Effector memory CD8-positive, alpha-beta T cell (primary cell): ENCODE data around the gene SPOCK2.

ENCODE experiments used
- ATAC-seq: fragments of 150-1000 bp; cut with Tn5 transposase; replicated peaks from 2 replicates; pipeline ENCODE4 v1.10.0; 2021; ENCODE audit warnings: mild to moderate bottlenecking, moderate library complexity
- DNase-seq, 3 experiments: peaks; one replicate each; pipeline ENCODE4 v3.0.0; 2021
- H3K27ac Mint-ChIP-seq, 2 donors: one replicate each; pipeline ENCODE4 v1.8.0; 2022; ENCODE audit warnings: mild to moderate bottlenecking in 2 of 2, mixed read lengths in 2 of 2, moderate library complexity in 2 of 2
- H3K27me3 Mint-ChIP-seq, 2 donors: one replicate each; pipeline ENCODE4 v1.8.0; 2022; ENCODE audit warnings: mixed read lengths in 2 of 2
- H3K36me3 Mint-ChIP-seq: one replicate; pipeline ENCODE4 v1.8.0; 2022; ENCODE audit warnings: mild to moderate bottlenecking, moderate library complexity, mixed read lengths; ENCODE audit not compliant: insufficient read depth
- H3K4me1 Mint-ChIP-seq, 2 donors: one replicate each; pipeline ENCODE4 v1.8.0; 2022; ENCODE audit warnings: low read depth in 2 of 2, mixed read lengths in 2 of 2
- H3K4me3 Mint-ChIP-seq, 2 donors: one replicate each; pipeline ENCODE4 v1.8.0; 2022; ENCODE audit warnings: mild to moderate bottlenecking in 2 of 2, mixed read lengths in 2 of 2, moderate library complexity in 2 of 2
- H3K9me3 Mint-ChIP-seq, 2 donors: one replicate each; pipeline ENCODE4 v1.8.0; 2022; ENCODE audit warnings: mixed read lengths in 2 of 2

The SPOCK2 gene

DNA sequence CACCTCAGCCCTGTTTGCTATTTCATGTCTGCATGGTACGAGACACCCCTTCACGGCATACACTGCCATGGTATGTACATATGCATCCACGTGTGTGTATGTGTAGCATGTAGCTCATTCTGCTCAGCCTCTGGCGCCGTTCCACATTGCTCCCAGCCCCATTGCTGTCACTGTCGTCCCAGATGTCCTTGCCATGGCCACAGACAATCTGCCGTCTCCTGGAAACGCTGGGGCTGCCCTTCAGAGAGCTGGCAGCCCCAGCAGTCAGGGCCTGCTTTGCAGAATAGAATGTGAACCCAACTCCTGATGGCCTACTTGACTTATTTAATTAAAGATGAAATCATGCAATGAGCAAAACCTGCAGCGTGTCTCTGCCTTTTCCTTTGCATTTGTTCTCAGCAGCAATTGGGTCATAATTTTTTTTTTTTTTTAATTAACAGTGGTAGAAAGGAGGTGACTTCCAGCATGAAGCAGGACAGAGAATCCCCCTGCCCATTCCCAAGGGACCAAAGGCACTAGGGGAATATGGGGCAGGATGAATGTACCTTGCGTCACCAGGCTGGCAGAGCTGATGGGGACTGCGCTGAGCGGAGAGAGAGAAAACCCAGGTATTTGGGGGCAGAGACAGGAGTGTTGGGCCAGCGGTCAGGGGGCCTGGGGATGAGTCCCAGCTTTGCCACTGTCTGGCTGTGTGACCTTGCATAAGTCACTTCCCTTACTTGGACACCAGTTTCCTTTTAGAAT is 75.0 kb downstream of the SPOCK2 start:
- DNase-seq = no peak
- H3K27ac Mint-ChIP-seq = no peak overlapping the region
- H3K27me3 Mint-ChIP-seq = peaks cover 5 to 37% of the 10 kb centered on the region in 2 donors
- peaks cover 0 to 2% of the 10 kb centered on the region in 2 donors for H3K4me1 Mint-ChIP-seq
- H3K9me3 Mint-ChIP-seq = no peaks in the 10 kb centered on the region
- H3K36me3 Mint-ChIP-seq = no peaks in the 10 kb centered on the region
- no peak overlapping the region for H3K4me3 Mint-ChIP-seq
- no peak for ATAC-seq

GRCh38 chr10:72012796-72013195 is 75.6 kb downstream of the SPOCK2 start:
- ATAC-seq (no peak), DNase-seq (no peak)

GRCh38 chr10:72011976-72012512 is 76.3 kb downstream of the SPOCK2 start:
- H3K27ac Mint-ChIP-seq = no peak overlapping the region
- ATAC-seq = no peak
- H3K27me3 Mint-ChIP-seq = peaks cover 0 to 26% of the 10 kb centered on the region in 2 donors
- H3K4me3 Mint-ChIP-seq = no peak overlapping the region
- no peak for DNase-seq
- H3K36me3 Mint-ChIP-seq = no peaks in the 10 kb centered on the region
- H3K4me1 Mint-ChIP-seq = peaks cover 0 to 2% of the 10 kb centered on the region in 2 donors
- H3K9me3 Mint-ChIP-seq = no peaks in the 10 kb centered on the region

More at GRCh38 chr10:72012796-72013195, 75.6 kb downstream of the SPOCK2 start:
- Mint-ChIP-seq H3K27ac (no peak overlapping the region), H3K27me3 (peaks cover 0 to 32% of the 10 kb centered on the region in 2 donors), H3K4me1 (peaks cover 0 to 2% of the 10 kb centered on the region in 2 donors), H3K36me3 (no peaks in the 10 kb centered on the region), H3K4me3 (no peak overlapping the region), H3K9me3 (no peaks in the 10 kb centered on the region)

DNA sequence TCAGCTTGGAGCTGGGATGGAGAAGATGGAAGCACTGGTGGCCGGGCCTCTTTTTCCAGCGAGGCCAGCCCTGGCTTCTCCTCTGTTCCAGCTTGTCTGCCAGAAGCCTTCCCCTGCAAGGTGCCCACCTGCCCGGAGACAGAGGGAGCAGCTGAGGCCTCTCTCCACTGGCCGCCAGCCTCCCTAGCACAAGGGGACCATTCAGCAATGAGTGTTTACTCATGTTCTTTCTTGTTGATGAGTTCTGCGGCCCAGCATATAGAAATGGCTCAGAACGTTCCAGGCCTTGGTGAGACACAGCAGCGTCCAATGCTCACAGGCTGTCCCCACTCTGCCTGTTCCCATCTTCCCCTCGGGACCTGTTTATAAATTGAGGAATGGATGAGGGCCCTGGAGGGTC is 76.9 kb downstream of the SPOCK2 start:
- DNase-seq = no peak
- no peak for ATAC-seq
- Mint-ChIP-seq H3K36me3 (no peaks in the 10 kb centered on the region), H3K27me3 (peaks cover 0 to 20% of the 10 kb centered on the region in 2 donors), H3K27ac (no peak overlapping the region), H3K9me3 (no peaks in the 10 kb centered on the region), H3K4me1 (peaks cover 0 to 2% of the 10 kb centered on the region in 2 donors), H3K4me3 (no peak overlapping the region)

GRCh38 chr10:72011016-72011415 is 77.3 kb downstream of the SPOCK2 start:
- DNase-seq = no peak
- no peaks in the 10 kb centered on the region for H3K9me3 Mint-ChIP-seq
- H3K27ac Mint-ChIP-seq = no peak overlapping the region
- no peaks in the 10 kb centered on the region for H3K36me3 Mint-ChIP-seq
- no peak overlapping the region for H3K4me3 Mint-ChIP-seq
- peaks cover 0 to 2% of the 10 kb centered on the region in 2 donors for H3K4me1 Mint-ChIP-seq
- ATAC-seq = no peak
- peaks cover 0 to 16% of the 10 kb centered on the region in 2 donors for H3K27me3 Mint-ChIP-seq

DNA sequence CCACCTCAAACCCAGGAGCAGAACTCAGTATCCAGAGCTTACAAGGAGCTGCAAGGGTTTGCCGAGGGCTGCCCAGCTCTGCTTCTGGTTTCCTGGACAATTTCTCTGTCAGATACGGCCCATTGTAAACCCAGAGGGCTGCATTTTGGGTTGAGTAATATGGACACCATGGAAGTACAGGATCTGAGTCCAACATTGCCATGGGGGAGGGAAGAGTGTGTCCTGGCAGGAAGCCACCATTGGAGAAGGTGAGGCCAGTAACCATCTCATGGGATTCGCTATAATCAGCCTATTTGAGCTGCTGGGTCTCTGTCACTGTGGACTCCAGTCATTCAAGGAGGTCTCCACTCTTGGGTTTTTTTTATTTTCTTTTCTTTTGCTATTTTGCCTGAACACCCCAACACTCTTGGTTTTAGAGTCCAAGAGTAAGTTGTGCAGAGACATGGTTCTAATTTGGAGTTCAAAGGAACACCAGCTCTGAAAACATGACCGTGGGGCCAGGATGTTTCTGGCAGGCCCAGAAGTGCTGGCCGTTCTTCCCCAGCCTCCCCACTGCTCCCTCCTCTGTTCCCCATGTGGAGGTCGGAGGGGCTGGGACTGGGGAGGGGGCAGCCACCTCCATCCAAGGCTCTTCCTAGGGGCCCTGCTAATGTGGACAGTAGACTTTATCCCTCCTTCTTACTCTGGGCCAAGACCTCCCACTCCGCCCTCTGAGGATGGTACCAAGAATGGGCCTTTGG is 77.9 kb downstream of the SPOCK2 start:
- no peak for DNase-seq
- Mint-ChIP-seq H3K27me3 (peaks cover 0 to 12% of the 10 kb centered on the region in 2 donors), H3K27ac (no peak overlapping the region), H3K9me3 (no peaks in the 10 kb centered on the region), H3K4me1 (peaks cover 0 to 2% of the 10 kb centered on the region in 2 donors), H3K36me3 (no peaks in the 10 kb centered on the region), H3K4me3 (no peak overlapping the region)
- ATAC-seq = no peak

DNA sequence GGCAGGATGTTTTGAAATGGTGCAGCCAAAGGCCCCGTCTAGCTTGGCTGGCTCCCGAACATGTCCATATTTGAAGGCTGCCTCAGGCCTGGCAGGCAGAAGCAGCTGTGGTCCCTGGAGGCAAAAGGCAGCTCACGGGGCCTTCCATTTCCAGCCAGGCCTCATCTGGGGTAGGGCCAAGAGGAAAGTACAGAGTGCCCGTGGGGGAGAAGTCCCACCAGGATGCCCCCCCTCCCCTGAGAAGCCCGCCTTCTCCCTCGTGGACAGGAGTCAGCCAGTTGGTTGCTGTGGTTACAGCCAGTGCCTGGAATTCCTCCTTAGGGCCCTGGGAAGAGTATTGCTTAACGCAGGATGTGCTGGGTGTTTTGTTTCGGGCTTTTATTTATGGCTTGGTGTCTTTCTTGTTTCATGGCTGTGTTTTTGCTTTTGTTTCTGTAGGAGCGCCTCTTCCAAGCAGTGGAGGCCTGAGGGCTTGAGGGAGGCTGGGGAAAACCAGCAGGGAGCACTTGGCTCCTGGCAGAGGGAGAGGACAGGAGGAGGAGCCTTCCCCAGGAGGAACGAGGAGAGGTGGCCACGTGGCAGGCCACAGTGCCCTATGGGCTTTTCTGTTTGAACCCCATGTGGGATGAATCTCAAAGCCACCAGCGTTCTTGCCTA is 78.8 kb downstream of the SPOCK2 start:
- H3K27ac Mint-ChIP-seq = no peak overlapping the region
- peaks cover 0 to 12% of the 10 kb centered on the region in 2 donors for H3K27me3 Mint-ChIP-seq
- peaks cover 0 to 2% of the 10 kb centered on the region in 2 donors for H3K4me1 Mint-ChIP-seq
- no peaks in the 10 kb centered on the region for H3K9me3 Mint-ChIP-seq
- ATAC-seq = no peak
- no peak for DNase-seq
- H3K36me3 Mint-ChIP-seq = no peaks in the 10 kb centered on the region
- no peak overlapping the region for H3K4me3 Mint-ChIP-seq

DNA sequence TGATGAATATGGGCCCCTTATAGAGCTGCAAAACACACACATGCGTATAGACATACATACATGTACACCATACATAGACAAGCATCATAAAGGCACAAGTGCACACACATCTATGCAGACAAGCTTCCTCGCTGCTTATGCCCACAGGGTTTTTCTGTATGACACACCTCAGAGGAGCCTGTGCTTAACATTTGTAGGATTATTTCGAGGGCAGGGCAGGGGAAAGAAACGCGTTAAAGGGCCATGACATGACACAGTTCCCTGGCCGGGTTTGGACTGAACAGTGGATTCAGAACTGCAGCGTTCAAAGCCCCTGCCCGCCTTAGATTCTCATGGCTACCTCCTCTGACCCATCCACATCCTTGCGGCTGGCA is 79.3 kb downstream of the SPOCK2 start:
- ATAC-seq (no peak), DNase-seq (no peak)
- Mint-ChIP-seq H3K27ac (no peak overlapping the region), H3K4me1 (peaks cover 0 to 2% of the 10 kb centered on the region in 2 donors), H3K36me3 (no peaks in the 10 kb centered on the region), H3K27me3 (peaks cover 0 to 12% of the 10 kb centered on the region in 2 donors), H3K4me3 (no peak overlapping the region), H3K9me3 (no peaks in the 10 kb centered on the region)
